OCI-LY1 (cell line): ENCODE measurements around the gene KIAA1328.

ENCODE experiments used
- H2AFZ ChIP-seq: fragments of 200-600 bp; sonication (generic), shearing (Covaris generic); 2 replicates; pipeline ENCODE4 v1.6.0; 2014; ENCODE audit warnings: antibody characterized with exemption, mild to moderate bottlenecking, low read length
- H3F3A ChIP-seq: fragments of 200-600 bp; sonication (generic), shearing (Covaris generic); 2 replicates; pipeline ENCODE4 v1.6.0; 2014; ENCODE audit warnings: mild to moderate bottlenecking, antibody characterized with exemption, low read length, moderate library complexity; ENCODE audit not compliant: insufficient read depth
- H3K27ac ChIP-seq: fragments of 200-600 bp; sonication (generic); 2 replicates; pipeline ENCODE4 v1.5.1; 2014; ENCODE audit warnings: low read length, mixed run types, mild to moderate bottlenecking, low read depth; ENCODE audit not compliant: poor library complexity, severe bottlenecking
- H3K27me3 ChIP-seq: fragments of 200-600 bp; sonication (generic); 2 replicates; pipeline ENCODE4 v1.6.0; 2014; ENCODE audit warnings: antibody characterized with exemption, mild to moderate bottlenecking, low read length, moderate library complexity; ENCODE audit not compliant: insufficient read depth
- H3K36me3 ChIP-seq: fragments of 200-600 bp; sonication (generic); 2 replicates; pipeline ENCODE4 v1.6.1; 2014; ENCODE audit warnings: mild to moderate bottlenecking, antibody characterized with exemption, low read length, moderate library complexity, mixed read lengths; ENCODE audit not compliant: insufficient read depth
- H3K4me1 ChIP-seq: fragments of 200-600 bp; sonication (generic); 2 replicates; pipeline ENCODE4 v1.5.1; 2014; ENCODE audit warnings: mild to moderate bottlenecking, low read length, moderate library complexity; ENCODE audit not compliant: insufficient read depth, severe bottlenecking
- H3K4me2 ChIP-seq: fragments of 200-600 bp; sonication (generic), shearing (Covaris generic); 2 replicates; pipeline ENCODE4 v1.6.1; 2014; ENCODE audit warnings: low read length
- H3K4me3 ChIP-seq: fragments of 200-600 bp; sonication (generic); 2 replicates; pipeline ENCODE4 v1.5.1; 2014; ENCODE audit warnings: low read length, low read depth, mild to moderate bottlenecking, mixed read lengths; ENCODE audit not compliant: poor library complexity, severe bottlenecking
- H3K79me2 ChIP-seq: fragments of 200-600 bp; shearing (Covaris generic); 2 replicates; pipeline ENCODE4 v1.6.1; 2016; ENCODE audit warnings: mixed run types, low read length, mixed read lengths; ENCODE audit not compliant: insufficient read depth
- H3K9ac ChIP-seq: fragments of 200-600 bp; sonication (generic), shearing (Covaris generic); 2 replicates; pipeline ENCODE4 v1.6.1; 2014; ENCODE audit warnings: mild to moderate bottlenecking, low read length, mixed read lengths
- H3K9me2 ChIP-seq: fragments of 200-600 bp; sonication (generic), shearing (Covaris generic); 2 replicates; pipeline ENCODE4 v1.6.1; 2014; ENCODE audit warnings: low read depth, mild to moderate bottlenecking, low read length, mixed read lengths
- H3K9me3 ChIP-seq: fragments of 200-600 bp; shearing (Covaris generic); 2 replicates; pipeline ENCODE4 v1.6.1; 2014; ENCODE audit warnings: low read length, mixed read lengths
- H4K20me1 ChIP-seq: fragments of 200-600 bp; sonication (generic), shearing (Covaris generic); 2 replicates; pipeline ENCODE4 v1.6.0; 2016; ENCODE audit warnings: mild to moderate bottlenecking, low read length; ENCODE audit not compliant: insufficient read depth
- EZH2 ChIP-seq: fragments of 200-600 bp; sonication (generic), shearing (Covaris generic); IDR thresholded peaks from 2 replicates; pipeline ENCODE4 v1.8.0; 2017; ENCODE audit warnings: borderline replicate concordance, mixed run types, mild to moderate bottlenecking, antibody characterized with exemption, low read length, moderate library complexity, mixed read lengths
- TF ChIP-seq, protein P1 (sequence below): fragments of 200-600 bp; sonication (generic), shearing (Covaris generic); IDR thresholded peaks from 2 replicates; pipeline ENCODE4 v1.5.1; 2017; ENCODE audit warnings: mild to moderate bottlenecking, antibody characterized with exemption, low read length, moderate library complexity, mixed read lengths

The KIAA1328 gene

DNA sequence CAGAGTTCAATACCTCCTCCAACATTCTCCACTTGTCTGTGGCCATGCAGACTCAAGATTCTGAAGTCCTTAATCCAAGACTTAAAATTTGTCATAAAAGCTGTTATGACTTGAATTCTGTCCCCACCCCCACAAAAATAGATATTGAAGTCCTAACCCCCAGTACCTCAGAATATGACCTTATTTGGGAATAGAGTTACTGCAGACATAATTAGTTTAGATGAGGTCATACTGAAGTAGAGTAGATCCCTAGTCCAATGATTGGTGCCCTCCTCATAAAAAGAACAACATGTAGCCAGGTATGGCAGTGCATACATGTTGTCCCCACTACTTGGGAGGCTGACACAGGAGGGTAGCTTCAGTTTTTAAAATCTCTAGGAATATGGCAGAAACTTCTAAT is 9.3 kb upstream of the KIAA1328 start:
- no peaks in the 10 kb centered on the region; the same call in 1 of the 2 replicates for H3F3A ChIP-seq
- H3K9me3 ChIP-seq = no peaks in the 10 kb centered on the region
- TF ChIP-seq, protein P1, sequence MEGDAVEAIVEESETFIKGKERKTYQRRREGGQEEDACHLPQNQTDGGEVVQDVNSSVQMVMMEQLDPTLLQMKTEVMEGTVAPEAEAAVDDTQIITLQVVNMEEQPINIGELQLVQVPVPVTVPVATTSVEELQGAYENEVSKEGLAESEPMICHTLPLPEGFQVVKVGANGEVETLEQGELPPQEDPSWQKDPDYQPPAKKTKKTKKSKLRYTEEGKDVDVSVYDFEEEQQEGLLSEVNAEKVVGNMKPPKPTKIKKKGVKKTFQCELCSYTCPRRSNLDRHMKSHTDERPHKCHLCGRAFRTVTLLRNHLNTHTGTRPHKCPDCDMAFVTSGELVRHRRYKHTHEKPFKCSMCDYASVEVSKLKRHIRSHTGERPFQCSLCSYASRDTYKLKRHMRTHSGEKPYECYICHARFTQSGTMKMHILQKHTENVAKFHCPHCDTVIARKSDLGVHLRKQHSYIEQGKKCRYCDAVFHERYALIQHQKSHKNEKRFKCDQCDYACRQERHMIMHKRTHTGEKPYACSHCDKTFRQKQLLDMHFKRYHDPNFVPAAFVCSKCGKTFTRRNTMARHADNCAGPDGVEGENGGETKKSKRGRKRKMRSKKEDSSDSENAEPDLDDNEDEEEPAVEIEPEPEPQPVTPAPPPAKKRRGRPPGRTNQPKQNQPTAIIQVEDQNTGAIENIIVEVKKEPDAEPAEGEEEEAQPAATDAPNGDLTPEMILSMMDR = no peak
- TF ChIP-seq EZH2 = no peak
- no peak overlapping the region for H3K4me2 ChIP-seq
- no peak overlapping the region for H2AFZ ChIP-seq
- H3K9ac ChIP-seq = no peak overlapping the region
- no peaks in the 10 kb centered on the region for H3K9me2 ChIP-seq
- peaks cover 90% of the 10 kb centered on the region for H3K36me3 ChIP-seq
- no peaks in the 10 kb centered on the region for H4K20me1 ChIP-seq
- H3K79me2 ChIP-seq = no peaks in the 10 kb centered on the region; the same call in 1 of the 2 replicates
- H3K27ac ChIP-seq = no peak overlapping the region
- no peak overlapping the region for H3K4me3 ChIP-seq
- H3K4me1 ChIP-seq = no peaks in the 10 kb centered on the region
- H3K27me3 ChIP-seq = no peaks in the 10 kb centered on the region

DNA sequence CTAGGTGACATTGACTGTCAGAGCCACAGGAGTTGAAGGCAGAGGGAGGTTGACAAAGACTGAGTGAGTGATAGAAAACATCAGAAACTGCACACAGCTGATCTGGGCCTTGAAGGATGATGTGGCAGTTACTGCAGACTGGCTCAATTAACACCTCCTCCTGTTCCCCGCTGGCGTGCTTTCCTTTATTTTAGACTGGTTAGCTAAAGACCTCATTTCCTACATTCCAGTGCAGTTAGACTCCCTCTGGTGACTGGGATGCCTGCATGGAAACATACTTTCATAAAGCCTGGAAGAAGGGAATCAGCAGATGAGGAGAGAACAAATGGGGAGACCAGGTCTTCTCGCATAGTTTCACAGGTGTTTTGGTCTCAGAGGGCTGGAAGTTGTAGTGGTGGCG is 7.2 kb upstream of the KIAA1328 start:
- Histone ChIP-seq H3K9ac (no peak overlapping the region), H3K36me3 (peaks cover 83% of the 10 kb centered on the region), H3K4me3 (no peak overlapping the region), H3K4me1 (no peaks in the 10 kb centered on the region), H3K9me3 (no peaks in the 10 kb centered on the region), H3K9me2 (no peaks in the 10 kb centered on the region), H3F3A (no peaks in the 10 kb centered on the region; the same call in 1 of the 2 replicates), H3K27ac (no peak overlapping the region), H3K4me2 (no peak overlapping the region), H3K27me3 (no peaks in the 10 kb centered on the region), H2AFZ (no peak overlapping the region), H4K20me1 (no peaks in the 10 kb centered on the region), H3K79me2 (no peaks in the 10 kb centered on the region; the same call in 1 of the 2 replicates)
- TF ChIP-seq, protein P1 = no peak
- TF ChIP-seq EZH2 = no peak

GRCh38 chr18:36825526-36825925 is 3.4 kb upstream of the KIAA1328 start:
- peaks cover 48% of the 10 kb centered on the region for H3K36me3 ChIP-seq
- peaks cover 20% of the 10 kb centered on the region for H3K79me2 ChIP-seq
- TF ChIP-seq, protein P1 = no peak
- no peak for TF ChIP-seq EZH2

More at GRCh38 chr18:36825526-36825925, 3.4 kb upstream of the KIAA1328 start:
- H3K9me3 ChIP-seq = no peaks in the 10 kb centered on the region
- no peak overlapping the region for H3K9ac ChIP-seq
- H3K4me3 ChIP-seq = no peak overlapping the region
- no peaks in the 10 kb centered on the region for H3K27me3 ChIP-seq
- H3K4me2 ChIP-seq = no peak overlapping the region
- H3K9me2 ChIP-seq = no peaks in the 10 kb centered on the region
- H3K27ac ChIP-seq = no peak overlapping the region
- peaks cover 20% of the 10 kb centered on the region for H3K4me1 ChIP-seq
- H3F3A ChIP-seq = no peaks in the 10 kb centered on the region
- H4K20me1 ChIP-seq = no peaks in the 10 kb centered on the region
- no peak overlapping the region for H2AFZ ChIP-seq
